Kasumi-1 (cell line): ENCODE data around the gene CD2.
"Not testable (repeated sequence)": the region's sequence is repeated elsewhere in the genome, so short reads cannot be mapped to it uniquely, and the experiment has no call there.

Experiments
- DNase-seq, 2 experiments: peaks; one replicate each; lab custom pipeline; 2025; lab: John Stamatoyannopoulos, UW

CD2 gene

GRCh38 chr1:116732726-116733125 lies 21.5 kb upstream of the CD2 start:
- no peak for DNase-seq

GRCh38 chr1:116733476-116734365 lies 20.5 kb upstream of the CD2 start:
- peak in 1 of 2 experiments; percentile 5 for DNase-seq

GRCh38 chr1:116735246-116735645 lies 19.0 kb upstream of the CD2 start:
- DNase-seq, result no peak

- DNase-seq, result peak; percentile 65 to 86
These were observed 17.0 kb upstream of the CD2 start for GRCh38 chr1:116737020-116737854.

GRCh38 chr1:116737855-116738321 lies 16.3 kb upstream of the CD2 start:
- DNase-seq, result no peak

GRCh38 chr1:116738673-116739370 lies 15.4 kb upstream of the CD2 start:
- no peak for DNase-seq

GRCh38 chr1:116739371-116740012 lies 14.7 kb upstream of the CD2 start:
- no peak for DNase-seq

- no peak for DNase-seq
These were observed 13.9 kb upstream of the CD2 start for GRCh38 chr1:116740296-116740695.

GRCh38 chr1:116740746-116741145 lies 13.5 kb upstream of the CD2 start:
- peak; percentile 43 to 45 for DNase-seq

GRCh38 chr1:116741836-116742565 lies 12.2 kb upstream of the CD2 start:
- DNase-seq, result no peak

GRCh38 chr1:116743535-116743934 lies 10.7 kb upstream of the CD2 start:
- no peak for DNase-seq

GRCh38 chr1:116748272-116748671 lies 6.0 kb upstream of the CD2 start:
- DNase-seq, result peak; percentile 79 to 87

GRCh38 chr1:116751146-116751545 lies 3.1 kb upstream of the CD2 start:
- DNase-seq, result peak in 1 of 2 experiments; percentile 11

- DNase-seq, result peak; percentile 21 to 29
These were observed 2.6 kb upstream of the CD2 start for GRCh38 chr1:116751621-116752020.

GRCh38 chr1:116753312-116753711 lies 918 bp upstream of the CD2 start:
- DNase-seq, result no peak

GRCh38 chr1:116755066-116755465 lies 836 bp downstream of the CD2 start:
- no peak for DNase-seq

- DNase-seq, result no peak
These were observed 1.5 kb downstream of the CD2 start for GRCh38 chr1:116755681-116756080.

GRCh38 chr1:116756092-116756491 lies 1.9 kb downstream of the CD2 start:
- not testable (repeated sequence) for DNase-seq

GRCh38 chr1:116758456-116758815 lies 4.2 kb downstream of the CD2 start:
- DNase-seq, result not testable (repeated sequence)

- DNase-seq, result no peak
These were observed 5.4 kb downstream of the CD2 start for GRCh38 chr1:116759636-116760035.

- DNase-seq, result no peak
These were observed 6.3 kb downstream of the CD2 start for GRCh38 chr1:116760487-116760886.
